ENCODE measurements around the gene PATE2.

GRCh38 chr11:125807909-125808308 is 29.3 kb upstream of the PATE2 start:
- TF ChIP-seq EZH2 (IDR thresholded peaks at IDR 0.05; ENCODE audit: borderline replicate concordance, insufficient read depth, low read length, poor library complexity, severe bottlenecking) (no peak), CTCF (IDR thresholded peaks at IDR 0.05; ENCODE audit: poor library complexity, severe bottlenecking) (no peak), POLR2AphosphoS5 (IDR thresholded peaks at IDR 0.05) (no peak)

Measured in neural cell (in vitro differentiated cells).